ENCODE data around the gene MLF1. TPM values are rescaled to one million over a fixed set of nuclear protein-coding genes. Genes with fewer than 3 reads are reported as not detected.
A peak's percentile ranks its signal among the peaks of the same experiment; 100 is the strongest.

MLF1 gene
- total and polyA plus RNA-seq, 8 donors, result 12.0 to 87.0 (median 61.2) TPM

DNA sequence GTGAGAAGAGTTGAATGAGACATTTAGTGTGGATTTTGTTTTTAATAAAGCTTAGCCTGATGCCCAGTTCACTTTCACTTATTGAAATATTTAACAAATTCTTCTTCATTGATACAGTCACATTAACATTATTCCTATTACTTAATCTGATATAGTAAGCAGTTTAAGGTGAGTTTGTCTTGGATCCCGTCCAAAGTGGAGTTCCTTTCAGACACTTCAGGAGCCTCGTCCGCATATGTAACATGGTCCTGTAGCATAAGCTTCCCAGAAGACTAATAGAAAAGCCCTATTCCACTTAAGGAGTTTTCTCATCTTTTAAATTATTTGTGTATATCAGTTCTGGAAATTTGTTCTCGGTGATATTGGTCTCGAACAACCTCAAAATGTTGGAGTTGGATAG lies 39.7 kb upstream of the MLF1 start:
- TF ChIP-seq, protein P1, sequence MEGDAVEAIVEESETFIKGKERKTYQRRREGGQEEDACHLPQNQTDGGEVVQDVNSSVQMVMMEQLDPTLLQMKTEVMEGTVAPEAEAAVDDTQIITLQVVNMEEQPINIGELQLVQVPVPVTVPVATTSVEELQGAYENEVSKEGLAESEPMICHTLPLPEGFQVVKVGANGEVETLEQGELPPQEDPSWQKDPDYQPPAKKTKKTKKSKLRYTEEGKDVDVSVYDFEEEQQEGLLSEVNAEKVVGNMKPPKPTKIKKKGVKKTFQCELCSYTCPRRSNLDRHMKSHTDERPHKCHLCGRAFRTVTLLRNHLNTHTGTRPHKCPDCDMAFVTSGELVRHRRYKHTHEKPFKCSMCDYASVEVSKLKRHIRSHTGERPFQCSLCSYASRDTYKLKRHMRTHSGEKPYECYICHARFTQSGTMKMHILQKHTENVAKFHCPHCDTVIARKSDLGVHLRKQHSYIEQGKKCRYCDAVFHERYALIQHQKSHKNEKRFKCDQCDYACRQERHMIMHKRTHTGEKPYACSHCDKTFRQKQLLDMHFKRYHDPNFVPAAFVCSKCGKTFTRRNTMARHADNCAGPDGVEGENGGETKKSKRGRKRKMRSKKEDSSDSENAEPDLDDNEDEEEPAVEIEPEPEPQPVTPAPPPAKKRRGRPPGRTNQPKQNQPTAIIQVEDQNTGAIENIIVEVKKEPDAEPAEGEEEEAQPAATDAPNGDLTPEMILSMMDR (IDR thresholded peaks at IDR 0.05), result no peak
- Histone ChIP-seq H3K9me3 (no peaks in the 10 kb centered on the region), H3K36me3 (no peaks in the 10 kb centered on the region), H3K4me1 (peaks cover 0 to 2% of the 10 kb centered on the region in 2 donors), H3K27ac (no peak overlapping the region), H3K4me3 (no peak overlapping the region), H3K27me3 (no peaks in the 10 kb centered on the region)
- DNase-seq (peak in 1 of 4 donors; percentile 30), ATAC-seq (peak; percentile 71)
- intact Hi-C loops (cut with DNase I), result no loop called here

DNA sequence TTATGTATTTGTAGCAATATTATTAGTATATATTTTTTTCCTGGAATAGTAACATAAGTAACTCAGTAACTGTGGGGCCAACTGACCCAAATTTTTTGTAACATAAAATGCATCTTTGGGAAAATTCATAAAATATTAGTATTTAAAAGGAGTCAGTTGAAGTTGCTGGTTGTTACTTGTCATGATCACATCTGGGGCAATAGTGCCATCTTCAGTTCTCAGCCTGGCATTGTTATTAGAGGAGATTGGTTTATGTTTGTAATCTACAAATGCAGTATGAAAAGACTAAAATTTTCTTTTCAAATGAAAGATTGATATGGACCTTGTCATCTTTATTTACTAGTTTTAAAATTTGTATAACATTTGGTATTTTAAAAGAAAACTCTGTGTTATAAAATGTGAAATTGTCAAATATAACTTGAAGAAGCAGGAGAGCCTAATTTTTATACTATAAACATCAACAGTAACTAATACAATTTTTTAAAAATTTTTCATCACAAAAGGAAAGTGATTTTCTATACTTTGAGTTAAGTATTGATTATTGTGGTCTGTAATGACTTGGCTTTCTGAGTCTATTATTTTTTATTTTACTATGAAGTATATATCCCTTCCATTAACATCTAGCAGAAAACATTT lies 38.8 kb upstream of the MLF1 start:
- TF ChIP-seq, protein P1 (IDR thresholded peaks at IDR 0.05), result peak in 1 of 2 donors; percentile 45
- Histone ChIP-seq H3K27ac (no peak overlapping the region), H3K27me3 (no peaks in the 10 kb centered on the region), H3K4me1 (peaks cover 0 to 2% of the 10 kb centered on the region in 2 donors), H3K9me3 (no peaks in the 10 kb centered on the region), H3K4me3 (no peak overlapping the region), H3K36me3 (no peaks in the 10 kb centered on the region)
- intact Hi-C loops (cut with DNase I), result no loop called here
- DNase-seq (peak in 1 of 4 donors; percentile 52), ATAC-seq (peak; percentile 65)

GRCh38 chr3:158535918-158536317 lies 35.1 kb upstream of the MLF1 start:
- H3K4me1 ChIP-seq, result peaks cover 0 to 2% of the 10 kb centered on the region in 2 donors
- ATAC-seq, result no peak
- H3K9me3 ChIP-seq, result no peaks in the 10 kb centered on the region
- intact Hi-C loops (cut with DNase I), result no loop called here
- H3K27me3 ChIP-seq, result no peaks in the 10 kb centered on the region
- DNase-seq, result no peak
- no peak overlapping the region for H3K4me3 ChIP-seq
- TF ChIP-seq, protein P1 (IDR thresholded peaks at IDR 0.05), result no peak
- no peak overlapping the region for H3K27ac ChIP-seq
- no peaks in the 10 kb centered on the region for H3K36me3 ChIP-seq

DNA sequence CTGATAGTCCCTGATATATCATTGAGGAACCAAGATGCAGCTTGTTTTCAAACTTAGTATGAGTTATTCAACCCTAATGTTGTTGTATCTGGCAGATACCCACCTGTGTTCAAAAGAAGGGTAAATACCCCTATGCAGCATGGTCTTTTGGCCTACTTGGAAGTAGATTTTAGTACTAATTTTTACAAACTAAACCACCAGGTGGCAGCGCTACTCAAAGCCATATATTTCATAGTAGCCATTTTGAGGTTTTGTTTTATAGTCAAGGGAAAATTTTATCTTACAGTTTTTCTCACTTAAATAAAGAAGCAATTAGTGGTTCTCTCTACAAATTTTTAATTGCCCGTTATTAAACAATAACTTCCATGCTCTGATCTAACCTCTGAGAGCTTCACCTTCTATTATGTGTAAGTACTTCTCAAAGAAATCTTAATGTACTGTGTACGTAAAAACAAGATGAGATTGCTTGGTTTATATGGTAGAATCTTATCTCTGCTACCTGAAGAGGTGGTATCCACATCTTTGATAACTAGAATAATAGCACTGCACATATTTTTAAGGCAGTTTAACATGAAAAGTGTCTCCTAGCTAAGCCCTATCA lies 31.5 kb upstream of the MLF1 start:
- Histone ChIP-seq H3K4me1 (no peaks in the 10 kb centered on the region), H3K27ac (no peak overlapping the region), H3K4me3 (no peak overlapping the region), H3K36me3 (no peaks in the 10 kb centered on the region), H3K27me3 (no peaks in the 10 kb centered on the region), H3K9me3 (no peaks in the 10 kb centered on the region)
- ATAC-seq (peak; percentile 73), DNase-seq (peak in 2 of 4 donors; percentile 30 to 54)
- intact Hi-C loops (cut with DNase I), result no loop called here
- TF ChIP-seq, protein P1 (IDR thresholded peaks at IDR 0.05), result peak in 1 of 2 donors; percentile 41

DNA sequence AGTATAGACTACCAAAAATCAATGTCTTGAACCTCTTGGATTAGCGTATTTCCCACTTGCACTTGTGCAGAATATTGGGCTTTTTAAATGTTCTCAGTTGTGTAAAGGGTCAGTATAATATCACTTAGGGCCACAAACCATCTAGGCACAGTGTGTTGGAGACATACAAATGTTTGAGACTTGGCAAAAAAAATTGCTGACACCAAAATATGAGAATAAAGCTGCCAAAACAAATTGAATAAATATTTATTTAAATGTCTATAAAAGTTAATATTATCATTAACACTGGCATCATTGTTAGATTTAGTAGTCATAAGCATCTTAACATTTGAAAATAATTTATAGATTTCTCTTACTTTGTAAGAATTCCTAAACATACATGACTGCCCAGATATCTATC lies 30.9 kb upstream of the MLF1 start:
- Histone ChIP-seq H3K4me3 (no peak overlapping the region), H3K36me3 (no peaks in the 10 kb centered on the region), H3K9me3 (no peaks in the 10 kb centered on the region), H3K27me3 (no peaks in the 10 kb centered on the region), H3K4me1 (no peaks in the 10 kb centered on the region), H3K27ac (no peak overlapping the region)
- no peak for ATAC-seq
- intact Hi-C loops (cut with DNase I), result no loop called here
- TF ChIP-seq, protein P1 (IDR thresholded peaks at IDR 0.05), result no peak
- no peak for DNase-seq

Measured in left lung (tissue), 10 donors.